Measurements from ENCODE around the gene ERC1.
"Not testable (repeated sequence)": the region's sequence is repeated elsewhere in the genome, so short reads cannot be mapped to it uniquely, and the experiment has no call there.

ERC1 gene

DNA sequence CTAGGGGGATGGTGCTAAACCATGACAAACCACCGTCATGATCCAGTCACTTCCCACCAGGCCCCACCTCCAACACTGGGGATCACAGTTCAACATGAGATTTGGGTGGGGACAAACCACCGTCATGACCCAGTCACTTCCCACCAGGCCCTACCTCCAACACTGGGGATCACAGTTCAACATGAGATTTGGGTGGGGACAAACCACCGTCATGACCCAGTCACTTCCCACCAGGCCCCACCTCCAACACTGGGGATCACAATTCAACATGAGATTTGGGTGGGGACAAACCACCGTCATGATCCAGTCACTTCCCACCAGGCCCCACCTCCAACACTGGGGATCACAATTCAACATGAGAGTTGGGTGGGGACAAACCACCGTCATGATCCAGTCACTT lies 207.8 kb downstream of the ERC1 start:
- DNase-seq: not testable (repeated sequence)

- DNase-seq: no peak
Measured at GRCh38 chr12:1199700-1200099, 208.7 kb downstream of the ERC1 start.

DNA sequence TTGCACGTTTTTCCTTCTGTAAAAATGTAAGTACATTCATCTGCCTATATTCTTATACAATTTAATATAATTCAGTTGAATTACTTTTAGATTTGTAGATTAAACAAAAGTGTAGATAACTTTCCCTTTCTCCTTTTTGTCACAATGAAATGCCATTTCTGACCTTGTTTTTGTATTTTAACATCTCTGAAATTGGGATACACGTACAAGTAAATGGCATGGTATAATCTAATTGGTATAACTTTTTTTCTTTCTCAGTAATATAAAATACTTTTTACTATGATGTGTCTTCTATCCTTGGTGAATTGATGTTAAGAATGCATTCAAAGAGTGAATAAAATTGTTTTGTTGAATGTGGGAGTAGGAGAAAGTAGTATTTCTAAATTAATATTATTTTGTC lies 210.0 kb downstream of the ERC1 start:
- DNase-seq: no peak

GRCh38 chr12:1201886-1202285 lies 210.9 kb downstream of the ERC1 start:
- DNase-seq: no peak

GRCh38 chr12:1203735-1204019 lies 212.7 kb downstream of the ERC1 start:
- no peak for DNase-seq

GRCh38 chr12:1204581-1205121 lies 213.6 kb downstream of the ERC1 start:
- DNase-seq: no peak

- DNase-seq: no peak
Measured at GRCh38 chr12:1205512-1206060, 214.6 kb downstream of the ERC1 start.

GRCh38 chr12:1206118-1206734 lies 215.2 kb downstream of the ERC1 start:
- DNase-seq: no peak

DNA sequence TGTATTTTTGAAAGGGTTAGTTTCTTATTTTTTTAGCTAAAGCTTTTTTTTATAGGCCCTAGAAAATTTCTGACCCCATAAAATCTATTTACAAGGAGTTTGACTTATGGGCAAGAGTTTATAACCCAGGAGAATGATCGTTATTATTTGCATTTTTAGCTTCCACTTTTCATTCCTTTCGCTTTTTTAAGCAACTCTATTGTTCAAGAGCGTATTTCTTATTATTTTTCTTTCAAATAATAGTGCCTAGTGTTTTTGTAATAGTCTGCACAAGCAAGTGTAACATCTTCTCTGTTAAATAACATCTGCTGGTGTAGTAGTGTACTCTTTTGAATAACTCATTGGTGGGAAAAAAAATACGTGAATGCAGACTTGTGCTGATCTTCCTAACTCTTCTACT lies 216.3 kb downstream of the ERC1 start:
- DNase-seq: no peak

DNA sequence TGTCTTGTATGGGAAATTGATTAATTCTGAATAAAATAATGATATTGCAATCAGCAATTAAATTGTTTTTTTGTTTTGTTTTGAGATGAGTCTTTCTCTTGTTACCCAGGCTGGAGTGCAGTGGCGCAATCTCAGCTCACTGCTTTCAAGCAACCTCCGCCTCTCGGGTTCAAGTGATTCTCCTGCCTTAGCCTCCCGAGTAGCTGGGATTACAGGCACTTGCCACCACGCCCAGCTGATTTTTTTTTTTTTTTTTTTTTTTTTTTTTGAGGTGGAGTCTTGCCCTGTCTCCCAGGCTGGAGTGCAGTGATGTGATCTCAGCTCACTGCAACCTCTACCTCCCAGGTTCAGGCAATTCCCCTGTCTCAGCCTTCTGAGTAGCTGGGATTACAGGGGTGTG lies 217.7 kb downstream of the ERC1 start:
- DNase-seq: not testable (repeated sequence)

- DNase-seq: no peak
Measured at GRCh38 chr12:1212526-1212925, 221.5 kb downstream of the ERC1 start.

DNA sequence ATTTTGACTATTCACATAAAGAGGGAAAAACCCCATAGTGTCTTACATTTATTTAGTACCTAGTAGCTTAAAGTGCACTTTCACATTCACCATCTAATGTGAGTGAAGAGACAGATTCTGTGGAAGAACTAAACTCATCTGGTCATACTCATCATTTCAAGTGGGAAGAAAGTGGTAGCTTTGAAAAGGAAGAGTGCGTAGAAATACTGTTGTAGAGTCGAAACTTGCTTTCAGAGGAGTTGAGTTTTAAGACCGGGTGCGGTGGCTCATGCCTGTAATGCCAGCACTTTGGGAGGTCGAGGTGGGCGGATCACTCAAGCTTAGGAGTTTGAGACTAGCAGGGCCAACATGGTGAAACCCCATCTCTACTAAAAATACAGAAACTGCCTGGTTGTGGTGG lies 222.2 kb downstream of the ERC1 start:
- DNase-seq: no peak

DNA sequence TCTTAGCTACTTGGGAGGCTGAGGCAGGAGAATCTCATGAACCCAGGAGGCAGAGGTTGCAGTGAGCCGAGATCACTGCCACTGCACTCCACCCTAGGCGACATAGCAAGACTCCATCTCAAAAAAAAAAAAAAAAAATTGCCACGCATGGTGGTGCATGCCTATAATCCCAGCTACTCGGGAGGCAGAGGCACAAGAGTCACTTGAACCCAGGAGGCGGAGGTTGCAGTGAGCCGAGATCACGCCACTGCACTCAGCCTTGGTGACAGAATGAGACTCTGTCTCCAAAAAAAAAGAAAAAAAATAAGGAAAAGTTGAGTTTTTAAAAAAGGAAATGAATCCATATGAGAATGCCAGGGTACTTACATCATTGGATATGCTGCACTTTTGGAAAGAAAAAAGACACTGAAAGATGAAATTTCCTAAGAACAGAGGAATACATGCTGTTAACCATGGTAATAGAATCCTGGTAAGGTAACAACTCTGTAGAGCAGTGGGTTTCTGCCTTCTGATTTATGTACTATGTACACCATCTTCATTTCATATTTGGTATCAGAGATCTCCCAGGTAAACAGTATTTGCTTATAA lies 222.7 kb downstream of the ERC1 start:
- DNase-seq: no peak

DNA sequence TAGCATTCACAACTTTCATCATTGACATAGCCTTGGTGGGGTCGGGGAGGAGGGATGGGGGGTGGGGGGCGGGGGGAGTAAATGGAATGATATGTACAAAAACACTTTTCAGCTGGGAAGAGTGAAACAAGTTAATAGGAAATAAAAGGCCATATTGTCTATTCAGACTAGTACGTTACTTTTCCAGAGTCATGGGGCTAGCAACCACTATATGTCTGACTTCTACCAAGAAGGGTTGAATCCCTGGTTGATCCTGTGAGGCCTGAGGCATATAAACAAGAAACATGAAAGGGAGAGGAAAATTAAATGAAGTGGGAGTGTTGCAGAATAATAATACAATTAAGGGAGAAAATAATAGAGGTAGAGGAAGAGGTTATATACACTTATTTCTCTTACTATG lies 225.5 kb downstream of the ERC1 start:
- DNase-seq: no peak

DNA sequence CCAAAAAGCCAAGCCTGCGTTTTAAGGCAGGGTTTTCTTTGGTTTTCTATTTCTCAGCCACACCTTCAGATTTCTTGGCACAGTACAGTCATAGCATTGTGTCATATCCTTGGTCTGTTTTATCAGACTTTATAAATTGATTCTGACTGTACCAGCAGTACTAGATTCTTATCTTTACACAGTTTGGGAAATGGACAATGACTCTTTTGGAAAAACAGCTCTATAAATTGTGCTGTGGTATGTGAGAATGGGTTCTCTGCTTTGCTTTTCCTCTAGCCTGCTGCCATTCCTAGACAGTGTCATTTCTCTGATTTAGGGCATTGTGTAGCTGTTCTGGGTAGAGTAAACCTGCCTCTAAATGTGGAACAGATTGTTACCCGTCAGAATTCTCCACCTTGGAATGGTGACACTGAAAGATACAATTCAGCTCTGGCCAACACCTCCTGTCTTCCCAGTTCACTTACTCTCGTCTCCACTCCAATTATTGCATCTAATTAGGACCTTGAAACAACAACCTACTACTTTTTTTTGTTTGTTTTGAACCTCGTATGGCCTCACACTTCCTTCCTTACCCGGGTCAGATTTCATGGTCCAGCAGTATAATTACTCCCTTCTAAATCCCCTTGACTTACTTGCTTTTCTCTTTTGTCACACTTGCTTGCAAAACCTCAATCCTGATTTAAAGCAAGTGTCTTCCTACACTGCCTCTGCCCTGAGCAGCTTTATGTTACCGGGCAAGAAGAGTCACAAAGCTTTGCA lies 226.3 kb downstream of the ERC1 start:
- DNase-seq: no peak

DNA sequence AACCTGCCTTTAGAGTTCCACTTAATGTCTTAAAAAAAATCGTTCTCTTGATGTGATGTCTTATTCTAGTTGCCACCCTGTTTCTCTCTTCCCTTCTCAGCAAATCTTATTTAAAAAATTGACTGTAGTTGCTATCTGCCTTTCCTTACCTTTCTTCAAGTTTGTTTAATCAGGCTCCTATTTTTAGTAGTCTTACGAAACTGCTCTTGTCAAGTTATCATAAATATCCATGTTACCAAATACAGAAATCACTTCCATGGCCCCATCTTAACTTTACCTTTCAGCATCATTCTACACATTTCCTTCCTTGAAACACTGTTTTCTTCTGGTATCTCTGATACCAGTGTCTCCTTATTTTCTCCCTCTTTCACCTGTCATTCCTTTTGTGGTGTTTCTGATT lies 227.3 kb downstream of the ERC1 start:
- no peak for DNase-seq

- no peak for DNase-seq
Measured at GRCh38 chr12:1220127-1221092, 229.4 kb downstream of the ERC1 start.

DNA sequence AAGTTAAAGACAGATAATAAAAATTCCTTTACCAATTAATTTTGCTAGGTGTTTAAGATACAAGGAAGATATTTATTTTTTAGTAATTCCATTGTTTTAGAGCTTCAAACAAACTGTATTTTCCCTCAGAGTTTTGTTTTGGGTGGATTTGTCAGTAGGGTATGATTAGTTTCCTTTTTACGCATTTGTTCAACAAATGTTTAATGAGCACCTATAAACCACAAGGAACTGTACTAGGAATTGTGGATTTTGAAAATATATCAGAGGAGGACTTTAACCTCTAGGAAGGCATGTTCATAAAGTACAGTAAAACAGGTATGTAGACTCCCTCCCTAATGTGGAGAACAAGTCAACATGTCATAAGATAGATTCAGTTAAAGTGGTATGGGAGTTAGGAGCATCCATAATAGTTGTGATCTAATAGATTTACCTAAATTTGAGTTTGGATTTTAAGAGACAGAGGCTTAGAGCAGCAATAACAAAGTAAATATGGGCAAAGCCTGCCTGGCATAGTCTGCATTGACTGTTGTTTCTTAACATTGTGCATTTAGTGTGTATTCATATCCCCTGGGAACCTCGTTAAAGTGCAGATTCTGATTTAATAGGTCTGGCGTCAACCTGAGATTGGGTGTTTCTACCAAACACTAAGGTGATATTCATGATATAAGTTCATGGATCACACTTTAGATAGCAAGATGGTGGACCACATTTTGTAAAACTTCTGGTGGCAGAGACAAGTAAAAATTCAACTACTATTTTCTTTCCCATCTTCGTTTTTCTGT lies 232.0 kb downstream of the ERC1 start:
- no peak for DNase-seq

GRCh38 chr12:1226951-1227350 lies 235.9 kb downstream of the ERC1 start:
- DNase-seq: no peak

- DNase-seq: no peak
Measured at GRCh38 chr12:1234073-1234472, 243.1 kb downstream of the ERC1 start.

- DNase-seq: no peak
Measured at GRCh38 chr12:1246637-1247036, 255.6 kb downstream of the ERC1 start.

DNA sequence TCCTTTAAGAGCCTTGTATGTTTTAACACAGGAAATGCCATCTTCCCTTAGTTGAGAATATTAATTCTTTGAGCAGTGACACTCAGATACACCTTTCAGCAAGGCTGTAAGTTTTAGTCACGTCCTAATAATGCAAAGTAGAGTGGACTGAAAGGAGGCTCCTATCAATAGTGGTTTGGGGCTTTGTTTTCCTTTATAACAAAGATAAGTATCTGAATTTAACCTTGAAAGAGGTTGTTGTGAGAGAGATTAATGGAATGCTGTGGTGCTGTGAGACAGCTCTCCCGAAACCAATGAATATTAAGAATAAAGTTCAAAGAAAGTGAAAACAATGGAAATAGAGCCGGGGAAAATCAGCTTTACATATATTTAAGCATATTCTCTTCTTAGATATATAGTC lies 259.6 kb downstream of the ERC1 start:
- DNase-seq: no peak

Data from islet precursor cell (in vitro differentiated cells).